Sigmoid colon (tissue), 7 donors: ENCODE measurements around the gene SYDE2. TPM values are rescaled to one million over a fixed set of nuclear protein-coding genes. Genes with fewer than 3 reads are reported as not detected.
"Not testable (repeated sequence)": the region's sequence is repeated elsewhere in the genome, so short reads cannot be mapped to it uniquely, and the experiment has no call there.

Source experiments
- DNase-seq: peaks from one replicate; pipeline ENCODE4 v3.0.0-alpha.2; 2019
- H3K27ac ChIP-seq, 4 donors: fragments of 200-600 bp; sonication (generic); one replicate each; pipeline ENCODE4 v1.5.1; 2016 to 2019; ENCODE audit warnings: mild to moderate bottlenecking in 1 of 4
- H3K27me3 ChIP-seq, 3 donors: fragments of 200-600 bp; sonication (generic); one replicate each; pipeline ENCODE4 v1.5.1; 2019; ENCODE audit warnings: mild to moderate bottlenecking in 1 of 3
- H3K36me3 ChIP-seq, 4 donors: fragments of 200-600 bp; sonication (generic); one replicate each; pipeline ENCODE4 v1.5.1; 2016 to 2019
- H3K4me1 ChIP-seq, 4 donors: fragments of 200-600 bp; sonication (generic); one replicate each; pipeline ENCODE4 v1.5.1; 2017 to 2019
- H3K4me3 ChIP-seq, 4 donors: fragments of 200-600 bp; sonication (generic); one replicate each; pipeline ENCODE4 v1.5.1; 2017 to 2019; ENCODE audit warnings: mild to moderate bottlenecking in 2 of 4, moderate library complexity in 1 of 4
- H3K9me3 ChIP-seq, 4 donors: fragments of 200-600 bp in 3 of 4; sonication (generic) in 3 of 4; one replicate each; pipeline versions ENCODE4 v1.5.1 to v1.6.1; 2013 to 2019
- EP300 ChIP-seq, 4 donors: sonication (generic); formaldehyde crosslinking; IDR thresholded peaks; one replicate each; pipeline ENCODE4 v1.6.1; 2017; ENCODE audit warnings: antibody characterized with exemption in 4 of 4
- POLR2A ChIP-seq, 2 donors: fragments of 450-650 bp; IDR thresholded peaks; one replicate each; pipeline ENCODE4 v1.6.1; 2016; ENCODE audit warnings: antibody characterized with exemption in 2 of 2, mild to moderate bottlenecking in 2 of 2, moderate library complexity in 2 of 2
- POLR2AphosphoS5 ChIP-seq, 4 donors: sonication (generic); formaldehyde crosslinking; IDR thresholded peaks; one replicate each; pipeline ENCODE4 v1.6.1; 2017; ENCODE audit warnings: antibody characterized with exemption in 4 of 4
- WGBS, 2 donors: extraction: QIAGEN DNeasy Blood & Tissue Kit; methylation state at CpG; one replicate each; pipeline ENCODE4 v1.1.7; 2013; 5-methylcytosine and 5-hydroxymethylcytosine counted together
- intact Hi-C: fragments of 100-400 bp; cut with DNase I; formaldehyde crosslinking; loops from one replicate; pipeline ENCODE4 v1.15.1; 2023
- polyA plus RNA-seq, 3 donors: library from polyadenylated mRNA; stranded (reverse); fragments of 200-250 nt; gene quantifications; one replicate each; pipeline ENCODE4 v1.2.3, GENCODE V29; 2013
- total RNA-seq, 4 donors: library from RNA; depleted of rRNA; stranded (reverse); fragments of >200 nt; gene quantifications; one replicate each; pipeline ENCODE4 v1.1.0, GENCODE V29; 2016
- TF ChIP-seq, protein P1 (sequence below), 4 experiments: fragments of 450-650 bp in 3 of 4; fragments of 200-600 bp in 1 of 4; IDR thresholded peaks; one replicate each; pipeline ENCODE4 v1.5.1; 2016 to 2019; ENCODE audit warnings: antibody characterized with exemption in 4 of 4, mild to moderate bottlenecking in 3 of 4, moderate library complexity in 2 of 4
- donor health status: healthy with polysubstance abuse.
- donor health status: Bipolar disorder and iron deficiency.
- donor health status: healthy.

SYDE2 gene
- total and polyA plus RNA-seq, 7 donors, result 0.46 to 87.3 (median 39.3) TPM

DNA sequence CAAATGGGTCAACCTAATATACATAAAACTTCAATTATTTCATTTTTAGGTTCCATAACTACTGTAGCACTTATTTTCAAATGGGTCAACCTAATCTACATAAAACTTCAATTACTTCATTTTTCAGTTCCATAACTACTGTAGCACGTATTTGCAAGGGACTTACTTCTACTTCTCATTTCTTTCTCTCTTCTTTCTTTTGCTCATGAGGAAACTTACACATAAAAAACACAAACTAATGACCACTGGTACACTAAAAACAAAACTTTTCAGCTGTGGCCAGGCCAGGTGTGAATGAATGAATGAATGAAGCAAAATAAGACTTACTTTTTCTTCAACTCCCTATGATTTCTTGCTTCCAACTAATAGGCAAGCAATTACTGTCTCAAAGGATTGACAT is 11.7 kb downstream of the SYDE2 start:
- Histone ChIP-seq H3K36me3 (peaks cover 0 to 17% (median 0%) of the 10 kb centered on the region in 4 donors), H3K9me3 (no peaks in the 10 kb centered on the region), H3K27ac (peak overlapping the region in 2 of 4 donors; percentile 65 to 67), H3K27me3 (no peaks in the 10 kb centered on the region), H3K4me3 (peak overlapping the region in 1 of 4 donors; percentile 11), H3K4me1 (peaks cover 0 to 65% (median 58%) of the 10 kb centered on the region in 4 donors)
- intact Hi-C loops, result no loop called here
- WGBS, 2 donors, result 76 to 80% methylated on average over 1 of the region's 1 CpG
- TF ChIP-seq POLR2A (IDR thresholded peaks at IDR 0.05) (no peak), POLR2AphosphoS5 (IDR thresholded peaks at IDR 0.05) (no peak), EP300 (IDR thresholded peaks at IDR 0.05) (no peak)
- TF ChIP-seq, protein P1, sequence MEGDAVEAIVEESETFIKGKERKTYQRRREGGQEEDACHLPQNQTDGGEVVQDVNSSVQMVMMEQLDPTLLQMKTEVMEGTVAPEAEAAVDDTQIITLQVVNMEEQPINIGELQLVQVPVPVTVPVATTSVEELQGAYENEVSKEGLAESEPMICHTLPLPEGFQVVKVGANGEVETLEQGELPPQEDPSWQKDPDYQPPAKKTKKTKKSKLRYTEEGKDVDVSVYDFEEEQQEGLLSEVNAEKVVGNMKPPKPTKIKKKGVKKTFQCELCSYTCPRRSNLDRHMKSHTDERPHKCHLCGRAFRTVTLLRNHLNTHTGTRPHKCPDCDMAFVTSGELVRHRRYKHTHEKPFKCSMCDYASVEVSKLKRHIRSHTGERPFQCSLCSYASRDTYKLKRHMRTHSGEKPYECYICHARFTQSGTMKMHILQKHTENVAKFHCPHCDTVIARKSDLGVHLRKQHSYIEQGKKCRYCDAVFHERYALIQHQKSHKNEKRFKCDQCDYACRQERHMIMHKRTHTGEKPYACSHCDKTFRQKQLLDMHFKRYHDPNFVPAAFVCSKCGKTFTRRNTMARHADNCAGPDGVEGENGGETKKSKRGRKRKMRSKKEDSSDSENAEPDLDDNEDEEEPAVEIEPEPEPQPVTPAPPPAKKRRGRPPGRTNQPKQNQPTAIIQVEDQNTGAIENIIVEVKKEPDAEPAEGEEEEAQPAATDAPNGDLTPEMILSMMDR (IDR thresholded peaks at IDR 0.05), result no peak
- DNase-seq, result no peak

DNA sequence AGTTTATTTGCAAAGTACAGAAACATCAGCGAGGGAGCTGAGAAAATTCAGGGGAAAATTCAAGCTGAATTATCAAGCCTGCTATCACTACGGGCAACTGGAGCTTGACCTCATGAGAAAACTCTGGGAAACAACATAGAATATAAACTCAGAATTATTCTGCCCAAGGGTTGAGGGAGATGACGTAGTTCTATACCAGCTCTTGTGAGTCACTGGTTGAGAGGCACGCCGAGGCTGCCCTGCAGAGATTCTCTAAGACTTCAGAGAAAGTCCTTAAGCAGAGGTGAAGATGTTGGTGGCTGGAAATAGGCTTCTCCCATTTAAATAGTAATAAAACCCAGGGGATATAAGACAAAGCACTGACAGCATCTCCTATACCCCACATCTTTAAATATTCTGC is 12.3 kb downstream of the SYDE2 start:
- Histone ChIP-seq H3K4me1 (peaks cover 0 to 68% (median 58%) of the 10 kb centered on the region in 4 donors), H3K27me3 (no peaks in the 10 kb centered on the region), H3K36me3 (peaks cover 0 to 17% (median 0%) of the 10 kb centered on the region in 4 donors), H3K9me3 (no peaks in the 10 kb centered on the region), H3K27ac (peak overlapping the region in 2 of 4 donors; percentile 65 to 67), H3K4me3 (peak overlapping the region in 1 of 4 donors; percentile 11)
- intact Hi-C loops, result no loop called here
- DNase-seq, result no peak
- WGBS, 2 donors, result 82 to 88% methylated on average over 5 of the region's 5 CpGs
- TF ChIP-seq POLR2A (IDR thresholded peaks at IDR 0.05) (no peak), POLR2AphosphoS5 (IDR thresholded peaks at IDR 0.05) (no peak), EP300 (IDR thresholded peaks at IDR 0.05) (no peak)
- TF ChIP-seq, protein P1 (IDR thresholded peaks at IDR 0.05), result no peak

DNA sequence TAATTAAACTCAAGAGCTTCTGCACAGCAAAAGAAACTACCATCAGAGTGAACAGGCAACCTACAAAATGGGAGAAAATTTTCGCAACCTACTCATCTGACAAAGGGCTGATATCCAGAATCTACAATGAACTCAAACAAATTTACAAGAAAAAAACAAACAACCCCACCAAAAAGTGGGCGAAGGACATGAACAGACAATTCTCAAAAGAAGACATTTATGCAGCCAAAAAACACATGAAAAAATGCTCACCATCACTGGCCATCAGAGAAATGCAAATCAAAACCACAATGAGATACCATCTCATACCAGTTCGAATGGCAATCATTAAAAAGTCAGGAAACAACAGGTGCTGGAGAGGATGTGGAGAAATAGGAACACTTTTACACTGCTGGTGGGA is 13.8 kb downstream of the SYDE2 start:
- intact Hi-C loops, DNase-seq, H3K27ac ChIP-seq, H3K9me3 ChIP-seq, H3K27me3 ChIP-seq, H3K4me3 ChIP-seq: not testable (repeated sequence)
- Histone ChIP-seq H3K36me3 (peaks cover 0 to 25% (median 4%) of the 10 kb centered on the region in 4 donors), H3K4me1 (peaks cover 0 to 68% (median 52%) of the 10 kb centered on the region in 4 donors)
- 80 to 88% methylated on average over 2 of the region's 3 CpGs for WGBS, 2 donors

DNA sequence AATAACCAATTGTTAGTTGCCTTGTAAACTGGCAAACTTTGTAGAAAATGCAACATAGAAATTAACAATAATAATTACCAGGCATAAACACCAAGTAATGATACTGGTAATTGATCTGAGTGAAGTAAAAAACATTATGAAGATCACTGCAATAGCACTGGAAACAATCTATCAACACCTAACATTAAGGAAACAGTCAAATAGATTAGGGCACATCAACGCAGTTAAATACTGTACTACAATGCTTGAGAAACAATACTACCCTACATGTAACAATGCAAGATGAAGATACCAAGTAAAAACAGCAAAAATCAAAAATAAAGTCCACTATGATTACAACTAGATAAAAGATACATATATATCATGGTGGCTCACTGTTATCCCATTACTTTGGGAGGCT is 16.6 kb downstream of the SYDE2 start:
- TF ChIP-seq POLR2A (IDR thresholded peaks at IDR 0.05) (no peak), POLR2AphosphoS5 (IDR thresholded peaks at IDR 0.05) (no peak), EP300 (IDR thresholded peaks at IDR 0.05) (no peak)
- no peak for DNase-seq
- H3K9me3 ChIP-seq, result no peaks in the 10 kb centered on the region
- H3K27ac ChIP-seq, result peak overlapping the region in 2 of 4 donors; percentile 54 to 64
- 90 to 91% methylated on average over 1 of the region's 1 CpG for WGBS, 2 donors
- intact Hi-C loops, result no loop called here
- peaks cover 0 to 20% (median 7%) of the 10 kb centered on the region in 4 donors for H3K36me3 ChIP-seq
- H3K27me3 ChIP-seq, result no peaks in the 10 kb centered on the region
- peaks cover 0 to 55% (median 42%) of the 10 kb centered on the region in 4 donors for H3K4me1 ChIP-seq
- no peak overlapping the region for H3K4me3 ChIP-seq

DNA sequence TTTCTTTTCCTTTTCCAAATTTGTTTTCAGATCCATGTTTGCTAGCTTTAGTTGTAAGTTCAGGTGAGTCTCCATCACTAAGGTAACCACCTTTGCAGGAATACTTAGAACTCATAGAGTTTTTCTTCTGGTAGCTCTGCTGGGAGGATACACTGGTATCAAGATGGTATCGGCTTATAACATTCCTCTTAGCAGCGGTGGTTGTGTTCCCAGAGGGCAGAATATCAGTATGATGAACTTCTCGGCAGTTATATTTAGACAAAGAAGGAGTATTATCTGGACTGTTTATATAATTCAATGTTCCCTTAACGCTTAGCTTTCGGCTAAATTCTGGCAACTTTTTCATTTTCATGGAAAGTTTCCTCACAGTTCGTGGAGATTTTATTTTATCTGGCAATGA is 18.1 kb downstream of the SYDE2 start:
- intact Hi-C loops, result no loop called here
- WGBS, 2 donors, result 84 to 90% methylated on average over 6 of the region's 6 CpGs
- peak overlapping the region; percentile 4 to 64 (median 48) for H3K27ac ChIP-seq
- TF ChIP-seq POLR2AphosphoS5 (IDR thresholded peaks at IDR 0.05) (no peak), EP300 (IDR thresholded peaks at IDR 0.05) (no peak), POLR2A (IDR thresholded peaks at IDR 0.05) (no peak)
- TF ChIP-seq, protein P1 (IDR thresholded peaks at IDR 0.05), result no peak
- H3K4me1 ChIP-seq, result peaks cover 0 to 57% (median 39%) of the 10 kb centered on the region in 4 donors
- no peaks in the 10 kb centered on the region for H3K27me3 ChIP-seq
- no peaks in the 10 kb centered on the region for H3K9me3 ChIP-seq
- DNase-seq, result no peak
- peak overlapping the region in 1 of 4 donors; percentile 3 for H3K4me3 ChIP-seq
- H3K36me3 ChIP-seq, result peaks cover 0 to 14% (median 7%) of the 10 kb centered on the region in 4 donors

DNA sequence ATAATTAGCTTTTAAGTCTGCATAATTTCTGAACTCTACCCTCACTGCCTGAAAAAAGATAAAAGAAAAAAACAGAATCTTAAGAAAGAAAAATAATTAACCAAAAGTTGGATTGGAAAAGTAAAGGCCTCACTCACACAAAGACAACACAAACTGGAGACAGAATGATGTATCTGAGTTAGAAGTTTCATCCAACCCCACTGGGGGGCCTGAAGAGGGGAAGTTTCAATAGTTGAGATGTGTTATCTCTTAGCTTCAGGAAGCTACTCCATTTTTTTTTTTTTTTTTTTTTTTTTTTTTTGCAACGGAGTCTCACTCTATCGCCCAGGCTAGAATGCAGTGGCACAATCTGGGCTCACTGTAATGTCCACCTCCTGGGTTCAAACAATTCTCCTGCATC is 19.9 kb downstream of the SYDE2 start:
- TF ChIP-seq POLR2AphosphoS5 (IDR thresholded peaks at IDR 0.05) (no peak), EP300 (IDR thresholded peaks at IDR 0.05) (no peak), POLR2A (IDR thresholded peaks at IDR 0.05) (no peak)
- TF ChIP-seq, protein P1 (IDR thresholded peaks at IDR 0.05), result no peak
- H3K4me1 ChIP-seq, result peaks cover 0 to 60% (median 44%) of the 10 kb centered on the region in 4 donors
- WGBS, 2 donors, result 96 to 100% methylated on average over 2 of the region's 2 CpGs
- H3K27me3 ChIP-seq, result no peaks in the 10 kb centered on the region
- peak overlapping the region in 2 of 4 donors; percentile 3 to 29 for H3K27ac ChIP-seq
- H3K9me3 ChIP-seq, result no peaks in the 10 kb centered on the region
- intact Hi-C loops, result no loop called here
- H3K4me3 ChIP-seq, result no peak overlapping the region
- DNase-seq, result no peak
- H3K36me3 ChIP-seq, result peaks cover 0 to 14% (median 7%) of the 10 kb centered on the region in 4 donors
